Measurements from ENCODE around the gene NAGLU.

Gene NAGLU

GRCh38 chr17:42565523-42566214, 29.6 kb downstream of the NAGLU start:
- no peak for DNase-seq (ENCODE audit: low spot score)

GRCh38 chr17:42566215-42566882, 30.3 kb downstream of the NAGLU start:
- no peak for DNase-seq (ENCODE audit: low spot score)

- peak; percentile 88 for DNase-seq (ENCODE audit: low spot score)
Observed at GRCh38 chr17:42566883-42567573, 31.0 kb downstream of the NAGLU start, which contains the start of gene MLX. TSS of gene MLX (plus strand) at chr17:42567100. CDS start at chr17:42567125, 25 bp downstream.

- no peak for DNase-seq (ENCODE audit: low spot score)
Observed at GRCh38 chr17:42568341-42569111, 32.5 kb downstream of the NAGLU start.

GRCh38 chr17:42571435-42572225, 35.6 kb downstream of the NAGLU start:
- DNase-seq (ENCODE audit: low spot score), result no peak

GRCh38 chr17:42573095-42573494, 37.1 kb downstream of the NAGLU start:
- DNase-seq (ENCODE audit: low spot score), result no peak

GRCh38 chr17:42574463-42574862, 38.4 kb downstream of the NAGLU start:
- no peak for DNase-seq (ENCODE audit: low spot score)

- no peak for DNase-seq (ENCODE audit: low spot score)
Observed at GRCh38 chr17:42577140-42577531, 41.1 kb downstream of the NAGLU start.

- DNase-seq (ENCODE audit: low spot score), result peak; percentile 93
Observed at GRCh38 chr17:42577532-42578281, 41.7 kb downstream of the NAGLU start, which contains the start of gene PSMC3IP. TSS of gene PSMC3IP (minus strand) at chr17:42577729. CDS start at chr17:42577686, 43 bp downstream.

GRCh38 chr17:42578282-42578869, 42.3 kb downstream of the NAGLU start:
- peak; percentile 76 for DNase-seq (ENCODE audit: low spot score)

- DNase-seq (ENCODE audit: low spot score), result no peak
Observed at GRCh38 chr17:42579794-42580551, 43.9 kb downstream of the NAGLU start.

GRCh38 chr17:42581744-42582270, 45.8 kb downstream of the NAGLU start:
- no peak for DNase-seq (ENCODE audit: low spot score)

GRCh38 chr17:42584880-42585279, 48.8 kb downstream of the NAGLU start:
- no peak for DNase-seq (ENCODE audit: low spot score)

GRCh38 chr17:42585353-42585752, 49.3 kb downstream of the NAGLU start:
- no peak for DNase-seq (ENCODE audit: low spot score)

GRCh38 chr17:42586514-42587230, 50.6 kb downstream of the NAGLU start:
- no peak for DNase-seq (ENCODE audit: low spot score)

- DNase-seq (ENCODE audit: low spot score), result no peak
Observed at GRCh38 chr17:42590886-42591285, 54.8 kb downstream of the NAGLU start.

GRCh38 chr17:42591411-42591810, 55.4 kb downstream of the NAGLU start:
- DNase-seq (ENCODE audit: low spot score), result no peak

All from pons (tissue), 1 donor.